Uterus (tissue), 2 donors: ENCODE results near the gene ANKRD12.

Experiments
- POLR2A ChIP-seq, 2 donors: fragments of 450-650 bp; IDR thresholded peaks; one replicate each; pipeline ENCODE4 v1.6.1; 2016; ENCODE audit warnings: antibody characterized with exemption in 2 of 2, mild to moderate bottlenecking in 1 of 2, moderate library complexity in 1 of 2
- TF ChIP-seq, protein P1 (sequence below), 4 experiments: fragments of 200-600 bp in 2 of 4; fragments of 450-650 bp in 2 of 4; sonication (generic) in 2 of 4; IDR thresholded peaks; one replicate each; pipeline ENCODE4 v1.5.1; 2016 to 2019; ENCODE audit warnings: antibody characterized with exemption in 4 of 4, mild to moderate bottlenecking in 2 of 4, moderate library complexity in 1 of 4

DNA sequence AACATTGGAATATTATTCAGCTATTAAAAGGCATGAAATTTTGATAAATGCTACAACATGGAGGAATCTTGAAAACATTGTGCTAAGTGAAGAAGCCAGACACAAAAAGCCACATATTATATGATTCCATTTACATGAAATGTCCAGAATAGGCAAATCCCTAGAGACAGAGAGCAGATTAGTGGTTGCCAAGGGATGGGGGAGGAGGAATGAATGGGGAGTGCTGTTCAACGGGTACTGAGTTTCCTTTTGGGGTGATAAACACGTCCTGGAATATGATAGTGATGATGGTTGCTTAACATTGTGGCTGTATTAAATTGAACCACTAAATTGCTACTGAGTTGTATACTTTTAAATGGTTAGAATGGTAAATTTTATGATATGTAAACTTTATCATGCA is 189.1 kb downstream of the ANKRD12 start:
- TF ChIP-seq, protein P1, sequence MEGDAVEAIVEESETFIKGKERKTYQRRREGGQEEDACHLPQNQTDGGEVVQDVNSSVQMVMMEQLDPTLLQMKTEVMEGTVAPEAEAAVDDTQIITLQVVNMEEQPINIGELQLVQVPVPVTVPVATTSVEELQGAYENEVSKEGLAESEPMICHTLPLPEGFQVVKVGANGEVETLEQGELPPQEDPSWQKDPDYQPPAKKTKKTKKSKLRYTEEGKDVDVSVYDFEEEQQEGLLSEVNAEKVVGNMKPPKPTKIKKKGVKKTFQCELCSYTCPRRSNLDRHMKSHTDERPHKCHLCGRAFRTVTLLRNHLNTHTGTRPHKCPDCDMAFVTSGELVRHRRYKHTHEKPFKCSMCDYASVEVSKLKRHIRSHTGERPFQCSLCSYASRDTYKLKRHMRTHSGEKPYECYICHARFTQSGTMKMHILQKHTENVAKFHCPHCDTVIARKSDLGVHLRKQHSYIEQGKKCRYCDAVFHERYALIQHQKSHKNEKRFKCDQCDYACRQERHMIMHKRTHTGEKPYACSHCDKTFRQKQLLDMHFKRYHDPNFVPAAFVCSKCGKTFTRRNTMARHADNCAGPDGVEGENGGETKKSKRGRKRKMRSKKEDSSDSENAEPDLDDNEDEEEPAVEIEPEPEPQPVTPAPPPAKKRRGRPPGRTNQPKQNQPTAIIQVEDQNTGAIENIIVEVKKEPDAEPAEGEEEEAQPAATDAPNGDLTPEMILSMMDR (IDR thresholded peaks at IDR 0.05), result no peak
- TF ChIP-seq POLR2A (IDR thresholded peaks at IDR 0.05), result no peak
